Sigmoid colon (tissue), 7 donors: ENCODE measurements around the gene NOS1. TPM values are rescaled to one million over a fixed set of nuclear protein-coding genes. Genes with fewer than 3 reads are reported as not detected.

Experiments used
- DNase-seq: peaks from one replicate; pipeline ENCODE4 v3.0.0-alpha.2; 2019
- H3K27ac ChIP-seq, 4 donors: fragments of 200-600 bp; sonication (generic); one replicate each; pipeline ENCODE4 v1.5.1; 2016 to 2019; ENCODE audit warnings: mild to moderate bottlenecking in 1 of 4
- H3K27me3 ChIP-seq, 3 donors: fragments of 200-600 bp; sonication (generic); one replicate each; pipeline ENCODE4 v1.5.1; 2019; ENCODE audit warnings: mild to moderate bottlenecking in 1 of 3
- H3K36me3 ChIP-seq, 4 donors: fragments of 200-600 bp; sonication (generic); one replicate each; pipeline ENCODE4 v1.5.1; 2016 to 2019
- H3K4me1 ChIP-seq, 4 donors: fragments of 200-600 bp; sonication (generic); one replicate each; pipeline ENCODE4 v1.5.1; 2017 to 2019
- H3K4me3 ChIP-seq, 4 donors: fragments of 200-600 bp; sonication (generic); one replicate each; pipeline ENCODE4 v1.5.1; 2017 to 2019; ENCODE audit warnings: mild to moderate bottlenecking in 2 of 4, moderate library complexity in 1 of 4
- H3K9me3 ChIP-seq, 4 donors: fragments of 200-600 bp in 3 of 4; sonication (generic) in 3 of 4; one replicate each; pipeline versions ENCODE4 v1.5.1 to v1.6.1; 2013 to 2019
- CTCF ChIP-seq, 4 experiments: fragments of 450-650 bp in 3 of 4; fragments of 200-600 bp in 1 of 4; IDR thresholded peaks; one replicate each; pipeline ENCODE4 v1.5.1; 2016 to 2019; ENCODE audit warnings: antibody characterized with exemption in 4 of 4, mild to moderate bottlenecking in 3 of 4, moderate library complexity in 2 of 4
- EP300 ChIP-seq, 4 donors: sonication (generic); formaldehyde crosslinking; IDR thresholded peaks; one replicate each; pipeline ENCODE4 v1.6.1; 2017; ENCODE audit warnings: antibody characterized with exemption in 4 of 4
- POLR2A ChIP-seq, 2 donors: fragments of 450-650 bp; IDR thresholded peaks; one replicate each; pipeline ENCODE4 v1.6.1; 2016; ENCODE audit warnings: antibody characterized with exemption in 2 of 2, mild to moderate bottlenecking in 2 of 2, moderate library complexity in 2 of 2
- POLR2AphosphoS5 ChIP-seq, 4 donors: sonication (generic); formaldehyde crosslinking; IDR thresholded peaks; one replicate each; pipeline ENCODE4 v1.6.1; 2017; ENCODE audit warnings: antibody characterized with exemption in 4 of 4
- whole genome bisulfite sequencing, 2 donors: extraction: QIAGEN DNeasy Blood & Tissue Kit; methylation state at CpG; one replicate each; pipeline ENCODE4 v1.1.7; 2013; 5-methylcytosine and 5-hydroxymethylcytosine counted together
- intact Hi-C: fragments of 100-400 bp; cut with DNase I; formaldehyde crosslinking; loops from one replicate; pipeline ENCODE4 v1.15.1; 2023
- polyA plus RNA-seq, 3 donors: library from polyadenylated mRNA; stranded (reverse); fragments of 200-250 nt; gene quantifications; one replicate each; pipeline ENCODE4 v1.2.3, GENCODE V29; 2013
- total RNA-seq, 4 donors: library from RNA; depleted of rRNA; stranded (reverse); fragments of >200 nt; gene quantifications; one replicate each; pipeline ENCODE4 v1.1.0, GENCODE V29; 2016
- donor health status: healthy with polysubstance abuse.
- donor health status: Bipolar disorder and iron deficiency.
- donor health status: healthy.

The NOS1 gene
- total and polyA plus RNA-seq, 7 donors = 1.6 to 14.7 (median 10.3) TPM; not detected in 2

- Histone ChIP-seq H3K4me3 (no peak overlapping the region), H3K36me3 (no peaks in the 10 kb centered on the region), H3K9me3 (no peaks in the 10 kb centered on the region), H3K4me1 (peaks cover 0 to 11% (median 7%) of the 10 kb centered on the region in 4 donors), H3K27me3 (peaks cover 0 to 41% (median 17%) of the 10 kb centered on the region in 3 donors), H3K27ac (no peak overlapping the region)
- 29 to 51% methylated on average over 3 of the region's 3 CpGs for WGBS, 2 donors
- TF ChIP-seq POLR2AphosphoS5 (IDR thresholded peaks at IDR 0.05) (no peak), POLR2A (IDR thresholded peaks at IDR 0.05) (no peak), EP300 (IDR thresholded peaks at IDR 0.05) (no peak), CTCF (IDR thresholded peaks at IDR 0.05) (no peak)
- intact Hi-C loops = no loop called here
- DNase-seq = no peak
These were observed 27.4 kb downstream of the NOS1 start for GRCh38 chr12:117334051-117334450.

- 23 to 50% methylated on average over 13 of the region's 13 CpGs for WGBS, 2 donors
- no peak for DNase-seq
- intact Hi-C loops = no loop called here
- Histone ChIP-seq H3K27me3 (peaks cover 0 to 41% (median 17%) of the 10 kb centered on the region in 3 donors), H3K4me1 (peaks cover 0 to 11% (median 7%) of the 10 kb centered on the region in 4 donors), H3K27ac (no peak overlapping the region), H3K36me3 (no peaks in the 10 kb centered on the region), H3K9me3 (no peaks in the 10 kb centered on the region), H3K4me3 (no peak overlapping the region)
- TF ChIP-seq POLR2A (IDR thresholded peaks at IDR 0.05) (no peak), EP300 (IDR thresholded peaks at IDR 0.05) (no peak), CTCF (IDR thresholded peaks at IDR 0.05) (no peak), POLR2AphosphoS5 (IDR thresholded peaks at IDR 0.05) (no peak)
These were observed 28.0 kb downstream of the NOS1 start for GRCh38 chr12:117333331-117333881.

- Histone ChIP-seq H3K4me1 (peaks cover 0 to 11% (median 7%) of the 10 kb centered on the region in 4 donors), H3K4me3 (no peak overlapping the region), H3K27ac (no peak overlapping the region), H3K9me3 (no peaks in the 10 kb centered on the region), H3K27me3 (peaks cover 0 to 46% (median 17%) of the 10 kb centered on the region in 3 donors), H3K36me3 (no peaks in the 10 kb centered on the region)
- TF ChIP-seq CTCF (IDR thresholded peaks at IDR 0.05) (no peak), POLR2AphosphoS5 (IDR thresholded peaks at IDR 0.05) (no peak), EP300 (IDR thresholded peaks at IDR 0.05) (no peak), POLR2A (IDR thresholded peaks at IDR 0.05) (no peak)
- DNase-seq = no peak
- WGBS, 2 donors = 38 to 66% methylated on average over 5 of the region's 5 CpGs
- intact Hi-C loops = no loop called here
These were observed 29.7 kb downstream of the NOS1 start for GRCh38 chr12:117331691-117332090.

GRCh38 chr12:117330441-117331113, 30.8 kb downstream of the NOS1 start:
- Histone ChIP-seq H3K4me3 (no peak overlapping the region), H3K9me3 (no peaks in the 10 kb centered on the region), H3K36me3 (no peaks in the 10 kb centered on the region), H3K4me1 (peaks cover 0 to 11% (median 7%) of the 10 kb centered on the region in 4 donors), H3K27me3 (peaks cover 0 to 41% (median 17%) of the 10 kb centered on the region in 3 donors), H3K27ac (no peak overlapping the region)
- WGBS, 2 donors = 86 to 92% methylated on average over 27 of the region's 27 CpGs
- TF ChIP-seq EP300 (IDR thresholded peaks at IDR 0.05) = no peak
- no peak for TF ChIP-seq CTCF (IDR thresholded peaks at IDR 0.05)
- no peak for TF ChIP-seq POLR2A (IDR thresholded peaks at IDR 0.05)
- no peak for TF ChIP-seq POLR2AphosphoS5 (IDR thresholded peaks at IDR 0.05)
- no peak for DNase-seq
- intact Hi-C loops = no loop called here
